Measurements from ENCODE around the gene VPS25.

DNA sequence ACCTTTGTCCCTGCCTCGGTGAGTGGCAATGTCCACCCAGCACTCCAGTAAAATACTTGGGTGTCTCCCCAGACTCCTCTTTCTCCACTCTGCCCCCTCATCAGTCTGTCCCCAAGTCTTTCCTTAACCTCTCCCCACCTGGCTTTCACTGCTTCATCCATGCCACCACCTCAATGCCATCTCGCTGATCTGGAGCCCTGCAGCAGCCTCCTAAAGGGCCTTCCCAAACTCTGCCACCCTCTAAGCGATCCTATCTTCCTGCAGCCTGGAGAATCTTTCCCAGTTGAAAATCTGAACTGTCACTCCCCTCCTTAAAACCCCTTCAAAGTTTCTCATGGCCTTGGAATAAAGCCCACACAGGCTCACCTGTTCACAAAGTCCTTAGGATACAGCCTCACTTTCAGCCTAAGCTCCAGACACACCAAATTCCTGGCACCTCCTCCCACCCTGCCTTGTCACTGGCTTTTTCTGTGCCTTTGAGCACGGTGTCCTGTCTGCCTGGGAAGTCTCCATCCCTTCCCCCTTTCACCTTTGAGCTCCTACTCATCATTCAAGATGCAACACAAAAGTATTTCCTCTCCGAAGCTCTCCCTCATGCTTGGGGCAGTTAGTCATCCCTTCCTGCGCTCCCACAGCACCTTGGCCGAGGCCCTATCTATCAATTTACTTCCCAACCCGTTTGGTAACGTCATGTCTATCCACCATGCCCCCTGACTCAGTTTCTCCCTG, 10.0 kb downstream of the VPS25 start:
- no peak for TF ChIP-seq POLR2AphosphoS5 (IDR thresholded peaks at IDR 0.05; ENCODE audit: low read depth, low read length)
- TF ChIP-seq POLR2A (IDR thresholded peaks at IDR 0.05; ENCODE audit: low read depth, low read length): no peak
- TF ChIP-seq TAF1 (IDR thresholded peaks at IDR 0.05; ENCODE audit: low read depth, low read length): no peak

Measured in GM12891 (cell line).